ENCODE measurements around the gene OBSCN.

OBSCN gene

DNA sequence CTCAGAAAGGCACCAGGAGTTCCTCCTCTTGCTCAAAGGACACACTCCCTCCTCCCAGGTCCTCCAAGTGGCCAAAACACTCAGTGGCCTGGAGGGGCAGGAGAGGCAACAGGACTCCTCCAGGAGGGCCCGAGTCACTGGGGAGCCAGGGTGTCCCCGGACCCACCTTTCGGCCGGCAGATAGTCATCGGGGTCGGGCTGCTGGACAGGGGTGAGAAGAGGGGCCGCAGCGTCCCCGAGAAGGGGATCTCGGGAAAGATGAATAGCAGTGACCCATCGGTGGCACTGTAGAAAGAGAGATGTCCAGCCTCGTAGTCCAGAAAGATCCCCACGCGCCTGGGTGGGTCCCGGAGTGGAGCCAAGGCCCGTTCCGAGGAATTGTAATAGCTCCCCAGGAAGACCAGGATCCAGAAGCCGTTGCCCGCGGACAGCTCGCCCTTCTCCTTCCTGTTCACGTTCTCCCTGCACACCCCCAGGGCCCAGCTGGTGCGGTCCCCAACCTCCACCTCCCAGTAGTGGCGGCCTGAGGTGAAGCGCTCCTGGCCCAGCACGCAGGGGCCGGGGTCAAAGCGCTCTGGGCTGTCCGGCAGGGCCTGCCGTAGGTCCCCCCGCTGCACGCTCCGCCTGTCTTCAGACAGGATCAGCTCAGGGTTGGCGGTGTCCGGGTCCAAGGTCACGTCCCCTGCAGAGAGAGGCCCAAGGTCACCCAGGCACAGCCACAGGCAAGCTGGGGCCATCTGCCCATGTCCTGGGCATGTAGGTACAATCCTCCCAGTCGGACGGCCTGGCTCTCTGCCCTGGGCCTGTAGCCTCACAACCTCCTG, 186.9 kb downstream of the OBSCN start:
- DNase-seq = no peak

DNA sequence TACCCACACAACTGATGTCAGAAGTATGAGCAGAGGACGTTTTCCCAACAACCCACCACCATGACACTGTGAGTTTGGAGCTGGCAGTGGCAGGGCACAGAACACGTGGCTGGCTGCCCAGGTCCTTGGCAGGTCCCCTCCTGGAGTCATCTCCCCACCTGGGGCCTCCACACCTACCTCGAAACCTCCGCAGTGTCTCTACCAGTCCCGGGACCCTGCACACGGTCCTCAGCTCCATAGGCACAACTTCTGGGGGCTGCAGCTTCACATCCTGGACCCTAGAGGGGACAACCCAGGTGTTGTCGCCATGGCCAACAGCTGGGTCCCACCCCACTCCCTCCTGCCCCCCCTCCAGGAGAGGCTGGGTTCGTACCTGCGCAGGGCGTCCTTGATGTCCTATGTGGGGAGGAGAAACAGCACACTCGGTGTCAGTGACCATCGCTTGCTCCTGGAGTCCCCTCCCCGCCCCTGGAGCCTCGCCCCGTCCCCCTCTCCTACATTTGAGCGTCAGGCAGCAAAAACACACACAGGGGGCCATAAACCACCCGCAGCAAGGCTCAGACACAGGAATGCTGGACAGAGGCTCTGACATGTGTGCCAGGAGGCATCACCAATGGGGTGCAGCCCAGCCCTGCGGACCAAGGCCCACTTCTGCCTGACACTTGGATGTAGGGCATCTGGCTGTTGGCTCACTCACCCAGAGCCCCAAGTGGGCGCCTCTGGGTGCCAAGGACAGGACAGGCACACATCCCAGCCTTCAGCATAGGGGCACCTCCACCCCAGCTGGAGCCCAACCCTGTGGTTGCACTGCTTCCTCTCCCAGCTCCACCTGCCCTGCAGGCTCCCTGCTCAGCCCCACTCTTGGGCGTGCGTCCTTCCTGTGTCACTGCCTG, 189.2 kb downstream of the OBSCN start:
- no peak for DNase-seq

- DNase-seq = no peak
These were observed 190.1 kb downstream of the OBSCN start for GRCh38 chr1:228397966-228398365.

- DNase-seq = no peak
These were observed 191.1 kb downstream of the OBSCN start for GRCh38 chr1:228398741-228399461.

GRCh38 chr1:228399531-228400236, 191.8 kb downstream of the OBSCN start:
- DNase-seq = no peak

DNA sequence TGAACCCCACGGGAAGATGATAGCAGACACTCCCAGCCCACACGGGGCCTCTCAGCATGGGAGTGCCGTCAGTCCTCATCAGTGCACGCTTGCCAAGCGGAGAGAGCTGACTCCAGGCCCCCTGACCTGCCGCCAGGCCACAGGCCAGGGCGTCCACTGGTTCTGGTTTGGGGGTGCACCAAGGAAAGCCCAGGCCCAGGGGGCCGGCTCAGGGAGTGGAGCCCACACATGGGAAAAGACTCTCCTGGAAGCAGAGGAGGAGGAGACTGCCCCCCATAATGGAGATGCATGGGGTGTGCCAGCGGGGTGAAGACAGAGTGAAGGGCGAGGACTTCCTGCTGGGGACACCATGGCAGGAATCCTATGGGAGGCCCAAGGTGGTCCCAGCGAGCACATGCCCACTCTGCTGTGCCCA, 192.4 kb downstream of the OBSCN start:
- no peak for DNase-seq

DNA sequence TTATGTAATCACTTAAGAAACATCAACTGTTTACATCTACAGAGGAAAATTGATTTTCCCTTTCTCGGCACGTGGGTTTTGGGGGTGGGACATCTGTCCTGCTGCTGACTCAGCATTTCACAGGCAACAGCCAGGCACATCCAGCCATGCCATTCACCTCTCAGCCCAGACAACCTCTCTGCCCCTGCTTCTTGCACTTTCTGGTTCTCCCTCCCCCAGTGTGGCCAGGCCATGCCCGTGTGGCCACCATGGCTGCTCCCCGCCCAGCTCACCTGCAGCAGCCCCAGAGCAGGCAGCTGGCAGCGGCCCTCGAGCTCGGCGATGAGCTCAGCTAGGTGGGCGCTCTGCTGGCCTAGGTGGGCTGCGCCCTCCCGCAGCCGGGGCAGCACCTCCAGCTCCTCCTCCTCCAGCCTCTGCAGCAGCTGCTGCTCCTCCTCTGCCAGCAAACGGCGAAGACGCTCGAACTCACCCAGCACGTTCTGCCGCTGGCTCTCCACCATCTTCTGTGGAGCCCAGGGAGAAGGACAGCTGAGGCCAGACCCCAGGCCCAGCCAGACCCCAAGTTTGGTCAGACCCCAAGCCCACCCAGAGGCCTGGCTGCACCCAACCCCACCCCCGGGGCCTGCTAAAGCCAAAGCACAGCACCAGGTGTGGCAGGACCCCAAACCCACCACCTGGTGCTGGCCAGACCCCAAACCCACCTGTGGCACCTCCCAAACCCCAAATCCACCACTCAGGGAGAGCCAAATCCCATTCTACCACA, 193.0 kb downstream of the OBSCN start:
- DNase-seq = no peak

DNA sequence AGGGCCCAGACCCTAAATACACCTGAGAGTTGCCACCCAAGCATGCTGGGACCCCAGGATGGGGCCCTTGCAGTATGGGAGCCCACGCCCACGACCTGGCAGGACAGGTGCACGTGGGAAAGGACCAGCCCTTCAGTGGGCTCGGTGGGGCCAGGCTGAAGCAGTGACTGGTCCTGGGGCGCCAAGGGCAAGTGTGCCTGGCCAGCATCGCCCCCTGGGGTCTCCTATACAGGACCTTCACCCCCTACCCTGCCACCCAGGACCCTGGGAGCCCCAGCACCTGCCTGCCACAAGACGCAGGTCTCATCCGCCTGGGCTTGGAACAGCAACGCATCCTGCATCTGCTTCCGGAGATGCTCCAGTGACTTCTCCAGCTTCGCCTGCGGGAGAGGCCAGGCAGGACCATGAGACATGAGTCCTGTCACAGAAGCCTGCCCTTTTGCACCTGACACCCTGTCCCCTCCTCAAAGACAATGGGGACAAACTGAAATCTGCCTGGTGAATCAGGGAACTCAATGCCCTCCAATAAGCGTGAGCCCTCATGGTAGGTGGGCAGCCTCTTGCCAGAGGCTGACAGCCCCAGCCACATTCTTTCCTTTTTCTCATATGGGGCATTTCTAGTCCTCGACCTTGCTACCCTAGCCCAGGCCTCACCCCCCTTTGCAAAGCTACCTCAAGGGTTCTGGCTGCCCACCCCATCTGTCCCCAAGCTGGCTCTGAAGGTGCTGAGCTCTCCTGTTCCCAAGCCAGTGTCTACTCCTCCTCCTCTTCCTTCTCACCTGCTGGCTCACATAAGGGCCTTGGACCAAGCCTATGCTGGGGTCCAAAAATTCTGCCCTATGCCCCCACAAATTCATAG, 194.2 kb downstream of the OBSCN start:
- DNase-seq = no peak

DNA sequence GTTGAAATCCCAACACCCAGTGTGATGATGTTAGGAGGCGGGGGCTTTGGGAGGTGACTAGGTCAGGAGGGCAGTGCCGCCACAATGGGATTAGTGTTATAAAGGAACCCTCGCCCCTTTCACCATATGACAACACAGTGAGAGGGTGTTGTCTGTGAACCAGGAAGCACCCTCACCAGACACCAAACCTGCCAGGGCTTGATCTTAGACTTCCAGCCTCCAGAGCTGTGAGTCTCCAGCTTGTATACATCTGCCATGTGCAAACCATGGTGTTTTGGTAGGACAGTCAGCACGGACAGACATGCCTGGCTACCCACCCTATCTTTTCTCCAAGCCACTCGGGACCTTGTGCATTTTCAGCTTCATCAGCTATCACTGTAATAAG, 194.8 kb downstream of the OBSCN start:
- no peak for DNase-seq

- no peak for DNase-seq
These were observed 195.4 kb downstream of the OBSCN start for GRCh38 chr1:228403231-228403631.

DNA sequence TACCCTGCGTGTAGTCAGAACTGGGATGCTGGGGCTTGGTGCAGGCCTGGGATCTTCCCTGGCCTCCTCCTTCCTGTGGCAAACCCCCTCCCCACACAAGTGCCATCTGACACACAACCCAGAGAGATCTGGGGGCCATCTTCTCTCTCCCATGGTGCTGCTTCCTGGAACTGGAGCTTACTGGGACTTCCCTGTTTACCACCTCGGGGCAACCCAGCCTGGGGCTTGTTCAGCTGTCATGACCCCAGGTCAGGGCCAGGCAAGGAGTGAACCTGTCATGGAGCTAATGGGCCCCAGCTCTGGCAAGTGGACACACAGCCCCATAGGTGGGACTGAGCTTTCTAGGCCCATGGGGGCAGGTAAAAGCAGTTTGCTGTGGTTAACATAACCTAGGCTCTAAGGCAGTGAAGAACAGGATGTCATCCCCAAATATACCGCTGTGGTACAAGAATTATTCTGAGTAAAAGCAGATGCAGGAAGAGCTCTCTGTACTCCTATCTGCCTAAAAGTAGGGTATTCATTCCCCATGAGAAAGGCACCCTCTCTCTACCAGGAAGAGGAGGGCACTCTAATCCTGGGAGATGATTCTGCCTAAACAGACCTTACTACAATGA, 196.4 kb downstream of the OBSCN start:
- no peak for DNase-seq

GRCh38 chr1:228405200-228405978, 197.5 kb downstream of the OBSCN start:
- DNase-seq = no peak

DNA sequence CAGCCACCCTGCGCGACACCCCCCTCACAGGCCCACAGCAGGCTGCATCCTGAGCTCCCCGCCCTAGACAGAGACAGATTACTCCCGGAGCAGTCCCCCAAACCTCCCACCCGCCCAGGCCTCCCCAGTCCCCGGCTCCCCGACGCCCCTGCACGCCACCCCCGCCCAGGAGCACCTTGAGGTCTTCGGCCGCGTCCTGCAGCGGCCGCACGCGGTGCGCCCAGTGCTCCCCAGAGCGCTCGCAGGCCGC, 198.1 kb downstream of the OBSCN start:
- DNase-seq = no peak

DNA sequence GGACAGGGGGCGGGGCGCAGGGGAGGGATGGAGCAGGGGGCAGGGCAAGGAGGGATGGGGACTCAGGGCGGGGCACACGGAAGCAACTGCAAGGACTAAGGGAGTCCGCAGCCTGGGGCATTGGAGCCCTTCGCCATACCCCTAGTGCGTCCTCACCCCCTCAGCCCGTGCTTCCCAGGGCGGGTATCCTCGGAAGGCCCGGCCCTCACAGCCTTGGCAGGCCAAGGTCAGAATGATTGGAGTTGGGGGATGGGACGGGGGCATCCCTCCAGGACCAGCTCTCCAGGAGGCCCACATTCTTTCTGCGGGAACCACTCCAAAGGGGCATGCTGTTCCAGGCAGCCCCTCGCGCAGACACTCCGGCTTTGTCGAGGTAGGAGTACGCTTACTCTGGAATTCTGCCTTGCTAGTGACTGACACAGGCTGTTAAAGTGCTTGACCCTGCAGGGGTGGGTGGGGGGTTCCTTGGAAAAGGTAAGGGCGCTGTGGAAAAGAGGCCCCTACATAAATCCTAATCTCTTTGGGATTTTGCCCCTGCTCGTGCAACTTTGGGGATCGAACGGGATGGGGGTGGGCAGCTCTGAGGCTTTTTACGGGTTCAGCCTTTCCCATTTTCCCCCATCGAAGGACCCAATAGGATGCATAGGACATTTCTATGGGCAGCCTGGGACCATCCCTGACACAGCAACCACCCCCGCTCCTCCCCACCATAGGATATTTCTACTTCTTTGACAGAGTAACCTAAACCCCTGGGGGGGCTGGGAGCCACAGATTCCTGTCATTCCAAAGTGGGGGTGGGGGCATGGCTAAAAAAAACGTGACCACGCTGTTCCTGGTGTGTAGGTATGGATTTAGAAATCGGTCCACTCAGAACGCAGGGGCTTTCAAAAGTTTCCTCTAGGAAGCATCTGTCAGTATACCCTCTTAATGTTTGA, 199.5 kb downstream of the OBSCN start:
- DNase-seq = no peak

- DNase-seq = no peak
These were observed 200.4 kb downstream of the OBSCN start for GRCh38 chr1:228408041-228408868.

DNA sequence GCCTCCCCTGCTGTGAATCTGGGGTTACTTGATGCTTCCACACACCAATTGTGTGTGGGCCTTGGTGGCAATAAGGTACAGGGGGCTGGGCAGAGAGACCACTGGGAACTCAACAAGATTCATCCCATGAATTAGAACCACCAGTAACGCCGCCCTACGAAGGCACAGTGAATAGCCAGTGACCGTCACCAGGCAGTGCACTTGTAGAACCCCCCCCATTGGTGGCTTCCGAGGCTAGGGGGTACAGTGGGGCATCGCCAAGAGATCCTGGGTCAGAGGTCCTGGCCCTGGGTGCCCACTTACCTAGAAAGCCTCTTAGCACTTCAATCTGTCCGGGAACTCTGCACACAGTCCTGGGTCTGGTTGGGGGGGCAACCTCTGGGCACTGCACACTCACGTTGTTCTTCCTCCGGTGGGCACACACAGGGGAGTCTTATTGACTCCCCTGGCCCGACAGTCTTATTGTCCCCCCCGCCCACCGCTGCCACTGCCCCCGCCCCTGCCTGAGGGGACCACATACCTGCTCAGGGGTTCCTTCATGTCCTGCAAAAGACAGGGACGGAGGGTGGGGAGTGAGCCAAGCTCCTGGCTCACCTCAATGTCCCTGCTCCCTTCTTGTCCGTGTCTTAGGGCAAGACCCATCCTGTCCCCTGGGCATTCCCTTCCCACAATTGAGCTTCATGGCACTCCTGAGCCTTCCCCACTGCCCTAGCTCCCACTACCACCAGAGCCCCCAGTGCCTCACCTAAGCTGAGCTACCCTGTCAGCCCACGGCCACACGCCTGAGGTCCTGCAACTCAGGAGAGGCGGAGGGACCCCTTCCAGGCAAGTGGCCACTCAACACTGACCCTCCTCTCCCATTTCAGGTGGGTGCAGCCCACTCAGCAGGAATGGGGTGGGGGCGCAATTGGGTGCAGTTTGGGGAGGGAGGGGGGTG, 201.3 kb downstream of the OBSCN start:
- DNase-seq = no peak

- no peak for DNase-seq
These were observed 202.2 kb downstream of the OBSCN start for GRCh38 chr1:228410015-228410414.
